Measurements from ENCODE around the gene KIF3A. TPM values are rescaled to one million over a fixed set of nuclear protein-coding genes. Genes with fewer than 3 reads are reported as not detected.

KIF3A gene
- total RNA-seq, result 1 to 10 TPM; 2.1 to 5.8 (median 4.3) TPM

- TF ChIP-seq CTCF (IDR thresholded peaks at IDR 0.05; ENCODE audit: low read depth), result no peak
Observed at GRCh38 chr5:132736853-132737833, at the start of gene KIF3A. Gene KIF3A (minus strand): TSS chr5:132737546. CDS start chr5:132737419, 127 bp downstream.

- no peak for TF ChIP-seq CTCF (IDR thresholded peaks at IDR 0.05; ENCODE audit: low read depth)
Observed at GRCh38 chr5:132787076-132787475, 49.7 kb upstream of the KIF3A start.

- TF ChIP-seq CTCF (IDR thresholded peaks at IDR 0.05; ENCODE audit: low read depth), result no peak
Observed at GRCh38 chr5:132785864-132786263, 48.5 kb upstream of the KIF3A start.

- TF ChIP-seq CTCF (IDR thresholded peaks at IDR 0.05; ENCODE audit: low read depth), result no peak
Observed at GRCh38 chr5:132785365-132785764, 48.0 kb upstream of the KIF3A start.

- TF ChIP-seq CTCF (IDR thresholded peaks at IDR 0.05; ENCODE audit: low read depth), result no peak
Observed at GRCh38 chr5:132782101-132782500, 44.8 kb upstream of the KIF3A start.

- TF ChIP-seq CTCF (IDR thresholded peaks at IDR 0.05; ENCODE audit: low read depth), result no peak
Observed at GRCh38 chr5:132781029-132781428, 43.7 kb upstream of the KIF3A start.

GRCh38 chr5:132780577-132780976 is 43.2 kb upstream of the KIF3A start:
- TF ChIP-seq CTCF (IDR thresholded peaks at IDR 0.05; ENCODE audit: low read depth), result no peak
